Heart left ventricle (tissue), 16 donors: ENCODE results near the gene SCPEP1. TPM values are rescaled to one million over a fixed set of nuclear protein-coding genes. Genes with fewer than 3 reads are reported as not detected.
A peak's percentile ranks its signal among the peaks of the same experiment; 100 is the strongest.

ENCODE experiments used
- ATAC-seq, 4 donors: fragments of 200-7000 bp; cut with Tn5 transposase; one replicate each; pipeline ENCODE4 v1.9.1; 2020 to 2022; ENCODE audit warnings: moderate library complexity in 4 of 4, mild to moderate bottlenecking in 3 of 4, moderate number of reproducible peaks in 1 of 4
- DNase-seq, 5 donors: peaks; one replicate each; pipeline ENCODE4 v3.0.0-alpha.2; 2020
- H3K27ac ChIP-seq, 12 donors: fragments of 200-600 bp; sonication (generic) in 4 of 12; one replicate each; pipeline versions ENCODE4 v1.5.0 to v1.8.0; 2016 to 2022; ENCODE audit warnings: mild to moderate bottlenecking in 2 of 12
- H3K27me3 ChIP-seq, 9 donors: fragments of 200-600 bp; sonication (generic) in 2 of 9; one replicate each; pipeline versions ENCODE4 v1.5.1 to v1.8.0; 2016 to 2022; ENCODE audit warnings: mild to moderate bottlenecking in 3 of 9
- H3K36me3 ChIP-seq, 9 donors: fragments of 200-600 bp; sonication (generic) in 2 of 9; one replicate each; pipeline versions ENCODE4 v1.5.0 to v1.8.0; 2018 to 2022; ENCODE audit warnings: mild to moderate bottlenecking in 2 of 9
- H3K4me1 ChIP-seq, 12 donors: fragments of 200-600 bp; sonication (generic) in 4 of 12; one replicate each; pipeline versions ENCODE4 v1.5.0 to v1.8.0; 2016 to 2022; ENCODE audit warnings: mild to moderate bottlenecking in 3 of 12
- H3K4me3 ChIP-seq, 12 donors: fragments of 200-600 bp; sonication (generic) in 4 of 12; one replicate each; pipeline versions ENCODE4 v1.5.0 to v1.8.0; 2017 to 2022; ENCODE audit warnings: mild to moderate bottlenecking in 9 of 12, moderate library complexity in 4 of 12
- H3K9me3 ChIP-seq, 12 donors: fragments of 200-600 bp; sonication (generic) in 4 of 12; one replicate each; pipeline versions ENCODE4 v1.5.0 to v1.8.0; 2016 to 2022; ENCODE audit warnings: mild to moderate bottlenecking in 1 of 12
- CTCF ChIP-seq, 12 donors: fragments of 200-600 bp; sonication (generic) in 4 of 12; IDR thresholded peaks; one replicate each; pipeline versions ENCODE4 v1.5.0 to v1.8.0; 2018 to 2022; ENCODE audit warnings: antibody characterized with exemption in 12 of 12, mild to moderate bottlenecking in 5 of 12
- POLR2A ChIP-seq, 2 donors: fragments of 450-650 bp; IDR thresholded peaks; one replicate each; pipeline ENCODE4 v1.6.1; 2017; ENCODE audit warnings: antibody characterized with exemption in 2 of 2, mild to moderate bottlenecking in 2 of 2, moderate library complexity in 2 of 2
- WGBS, 4 donors: extraction: QIAGEN DNeasy Blood & Tissue Kit in 2 of 4; methylation state at CpG; one replicate each; pipeline versions ENCODE4 v1.1.5 to v1.1.7; 2013 to 2018; 5-methylcytosine and 5-hydroxymethylcytosine counted together
- intact Hi-C, 10 donors: fragments of 100-400 bp; cut with DNase I; formaldehyde crosslinking; loops; one replicate each; pipeline versions ENCODE4 v1.11.1 to v1.14.2; 2022
- polyA plus RNA-seq, 2 donors: library from polyadenylated mRNA; stranded (reverse); fragments of 200-250 nt; gene quantifications; one replicate each; pipeline ENCODE4 v1.2.3, GENCODE V29; 2013
- total RNA-seq, 9 donors: library from RNA; depleted of rRNA in 2 of 9; stranded (reverse); fragments of >200 nt in 2 of 9; fragmentation: NEBNext Ultra II Directional in 3 of 9; extraction: Animal tissue kit (Norgen Biotek cat#: 25700) in 3 of 9; gene quantifications; one replicate each; pipeline versions ENCODE4 v1.1.0 to v1.2.4, GENCODE V29; 2016 to 2023
- donor health status: ischemic (EF 13 %, LVEDD 7.1; RV severe dilation, severe dysfunction).
- donor health status: healthy with polysubstance abuse.
- donor health status: DM: no; HTN: yes; CAD: no.
- donor health status: DM: no; HTN: no; CAD: no.
- donor health status: ischemic (EF 25% LVEDD 6.9; RV normal size, moderate dysfunction).
- donor health status: ischemic (EF 25% LVEDD 5.7; RV mildly dilated, moderate dysfunction).
- donor health status: healthy.
- donor health status: DM: yes; HTN: yes; CAD: no.
- donor health status: ischemic (EF 35%, LVEDD 5.7; RV mildly dilated, moderate dysfunction).
- donor health status: nonischemic (EF 11% LVEDD 7.7; RV severe dilation, severe dysfunction).
- donor health status: DM: yes; HTN: yes; CAD: no.
- donor health status: PGD.
- donor health status: ischemic (EF 29% LVEDD 5.4; RV normal size, mild dysfunction).
- donor health status: nonischemic (EF 23%, LVEDD 6.1; RV moderate dilation, normal function).

Gene SCPEP1
- total and polyA plus RNA-seq, 11 donors, result 31.9 to 162 (median 58.0) TPM

GRCh38 chr17:57040571-57040970 lies 62.6 kb downstream of the SCPEP1 start:
- Histone ChIP-seq H3K36me3 (no peaks in the 10 kb centered on the region), H3K4me3 (no peak overlapping the region), H3K9me3 (no peaks in the 10 kb centered on the region), H3K27ac (no peak overlapping the region), H3K4me1 (peaks cover 0 to 23% (median 5%) of the 10 kb centered on the region in 12 donors), H3K27me3 (peaks cover 0 to 43% (median 15%) of the 10 kb centered on the region in 9 donors)
- no peak for ATAC-seq
- intact Hi-C loops, result loop anchor here in 1 of 10 donors (5.0 kb wide), 1 partner anchor 37 kb away; no protein-coding TSS in a partner anchor
- no peak for TF ChIP-seq POLR2A (IDR thresholded peaks at IDR 0.05)
- TF ChIP-seq CTCF (IDR thresholded peaks at IDR 0.05), result no peak
- DNase-seq, result no peak
- WGBS, 4 donors, result 58 to 71% (median 64%) methylated on average over 2 of the region's 2 CpGs

GRCh38 chr17:57043276-57043675 lies 65.3 kb downstream of the SCPEP1 start:
- DNase-seq, result peak in 1 of 5 donors; percentile 28
- Histone ChIP-seq H3K36me3 (no peaks in the 10 kb centered on the region), H3K4me1 (peaks cover 0 to 16% (median 10%) of the 10 kb centered on the region in 12 donors), H3K9me3 (no peaks in the 10 kb centered on the region), H3K27me3 (peaks cover 0 to 44% (median 22%) of the 10 kb centered on the region in 9 donors), H3K4me3 (no peak overlapping the region), H3K27ac (no peak overlapping the region)
- TF ChIP-seq CTCF (IDR thresholded peaks at IDR 0.05), result no peak
- TF ChIP-seq POLR2A (IDR thresholded peaks at IDR 0.05), result no peak
- no peak for ATAC-seq
- WGBS, 4 donors, result 69 to 77% (median 73%) methylated on average over 4 of the region's 4 CpGs
- intact Hi-C loops, result loop anchor here in 1 of 10 donors (5.0 kb wide), 1 partner anchor 34 kb away; no protein-coding TSS in a partner anchor

GRCh38 chr17:57044976-57045867 lies 67.3 kb downstream of the SCPEP1 start:
- H3K4me1 ChIP-seq, result peaks cover 0 to 19% (median 10%) of the 10 kb centered on the region in 12 donors
- peak in 3 of 4 donors; percentile 14 to 15 (median 15) for ATAC-seq
- no peaks in the 10 kb centered on the region for H3K9me3 ChIP-seq
- intact Hi-C loops, result loop anchor here in 1 of 10 donors (5.0 kb wide), 1 partner anchor 32 kb away; no protein-coding TSS in a partner anchor
- no peak overlapping the region for H3K27ac ChIP-seq
- no peak for TF ChIP-seq POLR2A (IDR thresholded peaks at IDR 0.05)
- TF ChIP-seq CTCF (IDR thresholded peaks at IDR 0.05), result no peak
- no peaks in the 10 kb centered on the region for H3K36me3 ChIP-seq
- peaks cover 0 to 44% (median 22%) of the 10 kb centered on the region in 9 donors for H3K27me3 ChIP-seq
- WGBS, 4 donors, result 28 to 39% (median 28%) methylated on average over 40 to 49 of the region's 49 CpGs
- peak overlapping the region in 9 of 12 donors; percentile 32 to 55 (median 42) for H3K4me3 ChIP-seq
- peak in 2 of 5 donors; percentile 23 to 66 for DNase-seq
